GM19467 (cell line): ENCODE measurements around the gene CHKB.
A peak's percentile ranks its signal among the peaks of the same experiment; 100 is the strongest.

ENCODE experiments used
- ATAC-seq: cut with Tn5 transposase; IDR thresholded peaks from one replicate; pipeline ENCODE4 v1.9.1; 2021; ENCODE audit warnings: mild to moderate bottlenecking, moderate library complexity; ENCODE audit not compliant: unreplicated experiment

Gene CHKB

DNA sequence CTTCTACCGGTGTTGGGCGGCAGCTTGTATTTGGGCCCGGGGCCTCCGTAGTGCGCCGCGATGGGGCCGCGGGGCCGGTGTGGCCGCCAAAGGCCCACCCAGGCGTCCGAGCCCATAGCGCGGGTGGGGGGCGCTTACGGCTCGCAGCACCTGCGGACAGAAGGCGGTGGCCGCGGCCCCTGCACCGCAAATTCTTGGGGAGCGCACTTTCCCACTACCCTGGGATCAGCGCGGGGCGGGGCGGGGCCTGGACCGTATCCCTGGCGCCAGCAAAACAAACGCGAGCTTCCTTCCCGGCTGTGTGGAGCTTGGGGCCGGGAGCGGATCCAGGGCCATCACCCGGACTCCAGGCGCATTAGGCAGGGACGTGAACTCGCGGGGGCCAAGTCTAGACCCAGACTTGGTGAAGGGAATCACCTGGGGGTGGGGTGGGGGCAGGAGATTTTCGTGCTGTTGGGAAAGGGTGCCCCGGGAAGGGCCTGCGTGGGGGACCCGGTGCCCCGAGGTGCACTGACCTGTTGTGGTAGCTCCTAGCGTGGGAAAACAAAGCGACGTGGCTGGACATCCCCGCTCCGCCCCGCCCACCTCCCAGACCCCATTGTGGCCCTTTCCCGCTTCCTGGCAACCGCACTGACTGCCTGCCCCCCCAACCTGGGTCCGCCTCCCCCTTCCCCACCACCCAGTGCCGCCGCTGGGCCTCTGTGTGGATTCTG lies 50.5 kb downstream of the CHKB start:
- ATAC-seq = no peak

DNA sequence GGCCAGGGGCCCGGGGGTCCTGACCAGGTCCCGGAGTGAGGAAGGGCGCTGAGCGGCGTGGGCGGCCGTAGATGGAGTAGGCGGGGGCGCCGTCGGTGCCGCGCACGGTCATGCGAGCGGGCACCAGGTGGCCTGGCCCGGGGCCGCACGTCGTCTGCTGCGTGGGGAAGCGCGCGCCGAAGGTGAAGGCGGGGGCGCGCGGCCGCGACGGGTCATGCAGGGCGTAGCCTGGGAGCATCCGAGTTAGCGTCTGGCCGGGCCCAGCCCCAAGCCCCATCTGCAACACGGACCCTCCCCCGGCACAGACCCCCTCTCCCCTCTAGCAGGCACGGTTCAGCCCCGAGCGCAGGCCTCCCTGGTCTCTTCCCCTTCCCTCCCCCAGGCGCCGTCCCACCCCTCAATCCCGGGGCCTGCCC lies 51.1 kb downstream of the CHKB start:
- peak; percentile 26 for ATAC-seq

DNA sequence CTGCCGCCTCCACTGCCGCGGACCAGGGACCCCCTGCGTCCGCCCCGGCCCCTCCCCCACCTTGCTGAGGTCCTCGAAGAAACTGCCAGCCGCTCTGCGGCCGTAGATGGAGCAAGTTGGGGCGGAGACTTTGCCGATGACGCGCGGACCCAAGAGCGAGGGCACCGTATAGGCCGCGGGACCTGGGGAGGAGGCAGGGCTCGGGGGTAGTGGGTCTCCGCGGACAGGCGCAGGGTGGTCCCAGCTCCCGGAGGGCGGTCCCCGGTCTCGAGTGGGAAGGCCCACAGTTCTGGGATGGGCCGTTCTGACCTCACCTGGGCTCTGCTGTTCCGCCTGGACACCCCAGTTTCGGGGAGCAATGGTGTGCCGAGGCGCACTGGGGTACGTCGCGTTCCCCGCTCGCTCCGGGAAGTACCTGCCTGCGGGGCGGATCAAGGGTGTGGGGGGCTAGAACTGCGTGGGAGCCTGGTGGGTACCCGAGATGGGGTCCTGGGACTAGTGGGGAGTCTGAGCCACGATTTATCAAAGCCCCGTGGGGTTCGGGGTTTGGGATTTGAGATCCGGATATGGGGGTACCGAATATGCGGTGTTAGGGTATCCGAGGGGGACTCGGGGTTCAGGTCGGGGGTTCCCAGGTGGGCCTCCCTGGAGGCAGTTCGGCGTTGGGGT lies 51.6 kb downstream of the CHKB start:
- ATAC-seq = peak; percentile 17

DNA sequence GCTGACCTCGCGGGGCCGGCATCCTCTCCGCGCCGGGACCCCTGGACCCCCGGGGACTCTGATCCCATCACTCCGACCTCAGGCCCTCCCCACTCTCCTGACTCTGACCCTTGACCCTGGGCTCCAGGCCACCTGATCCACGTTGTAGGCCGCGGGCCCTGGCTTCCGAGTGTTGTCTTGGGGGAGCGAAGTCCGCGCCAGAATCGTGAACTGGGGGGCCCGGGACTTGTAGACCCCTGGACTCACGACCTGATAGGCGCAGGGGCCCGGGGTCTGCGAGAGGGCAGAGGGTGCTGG lies 52.1 kb downstream of the CHKB start:
- no peak for ATAC-seq

DNA sequence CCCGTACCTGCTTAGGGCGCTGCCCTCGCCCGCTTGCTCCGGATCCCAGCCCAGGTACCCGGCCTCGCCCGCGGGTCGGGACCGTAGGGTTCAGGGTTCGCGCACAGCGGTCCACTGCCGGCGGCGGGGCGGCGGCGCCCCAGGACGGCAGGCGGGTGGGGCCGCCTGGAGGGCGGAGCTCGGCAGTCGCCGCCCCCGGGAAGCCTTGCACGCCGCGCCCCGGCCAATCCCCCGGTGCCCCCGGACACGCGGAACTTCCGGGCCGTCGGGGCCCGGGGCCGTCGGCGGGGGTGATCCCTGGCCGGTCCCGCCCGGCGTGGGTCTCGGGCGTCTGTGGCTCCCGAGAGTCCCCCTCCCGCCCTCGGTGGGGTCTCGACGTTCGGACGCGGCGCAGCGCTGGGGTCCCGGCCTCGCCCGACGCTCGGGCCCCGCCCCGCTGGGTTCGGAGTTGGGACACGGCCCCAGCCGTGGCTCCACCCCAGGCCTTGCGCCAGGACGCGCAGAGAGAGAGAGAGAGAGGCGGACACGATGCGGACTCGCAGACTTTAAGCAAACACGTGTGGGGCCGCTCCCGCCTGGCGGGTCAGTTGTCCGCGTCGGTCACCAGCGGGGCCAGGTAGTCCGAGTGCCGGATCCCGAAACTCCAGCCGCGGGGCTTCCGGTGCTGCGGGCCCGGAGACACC lies 52.6 kb downstream of the CHKB start, which contains the start of gene TYMP:
TSS of gene TYMP (minus strand) at position 116 of the 683 bp plus-strand sequence. CDS start 303 bp downstream, outside the sequence.
- ATAC-seq = no peak

DNA sequence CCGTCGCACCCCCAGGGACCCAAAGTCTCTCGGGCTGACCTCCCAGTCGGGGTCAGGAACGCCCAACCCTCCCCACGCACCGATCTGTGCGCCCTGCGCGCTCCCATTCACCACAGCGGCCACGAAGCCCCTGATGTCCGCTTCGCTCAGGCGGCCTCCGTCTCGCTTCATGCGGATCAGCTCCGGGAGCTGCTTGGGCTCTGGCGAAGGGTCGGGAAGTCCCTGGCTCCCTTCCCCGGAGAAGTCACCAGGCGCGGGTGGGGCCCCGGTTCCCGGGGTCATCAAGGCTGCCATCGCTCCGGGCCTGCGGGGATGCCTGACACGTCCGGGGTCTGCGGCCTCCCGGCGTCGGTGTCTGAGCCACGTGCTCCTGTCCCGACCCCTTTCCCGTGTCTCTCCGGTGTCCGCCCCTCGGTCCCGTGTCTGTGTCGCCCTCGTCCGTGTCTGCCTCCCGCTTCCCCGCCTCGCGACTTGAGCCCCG lies 53.2 kb downstream of the CHKB start:
- ATAC-seq = no peak
